Inferior parietal cortex (tissue), 1 donor: ENCODE data around the gene XXYLT1.
"Not testable (repeated sequence)": the region's sequence is repeated elsewhere in the genome, so short reads cannot be mapped to it uniquely, and the experiment has no call there.

Experiments used
- DNase-seq: peaks from one replicate; pipeline ENCODE4 v3.0.0-alpha.2; 2016; ENCODE audit errors: extremely low spot score

XXYLT1 gene

DNA sequence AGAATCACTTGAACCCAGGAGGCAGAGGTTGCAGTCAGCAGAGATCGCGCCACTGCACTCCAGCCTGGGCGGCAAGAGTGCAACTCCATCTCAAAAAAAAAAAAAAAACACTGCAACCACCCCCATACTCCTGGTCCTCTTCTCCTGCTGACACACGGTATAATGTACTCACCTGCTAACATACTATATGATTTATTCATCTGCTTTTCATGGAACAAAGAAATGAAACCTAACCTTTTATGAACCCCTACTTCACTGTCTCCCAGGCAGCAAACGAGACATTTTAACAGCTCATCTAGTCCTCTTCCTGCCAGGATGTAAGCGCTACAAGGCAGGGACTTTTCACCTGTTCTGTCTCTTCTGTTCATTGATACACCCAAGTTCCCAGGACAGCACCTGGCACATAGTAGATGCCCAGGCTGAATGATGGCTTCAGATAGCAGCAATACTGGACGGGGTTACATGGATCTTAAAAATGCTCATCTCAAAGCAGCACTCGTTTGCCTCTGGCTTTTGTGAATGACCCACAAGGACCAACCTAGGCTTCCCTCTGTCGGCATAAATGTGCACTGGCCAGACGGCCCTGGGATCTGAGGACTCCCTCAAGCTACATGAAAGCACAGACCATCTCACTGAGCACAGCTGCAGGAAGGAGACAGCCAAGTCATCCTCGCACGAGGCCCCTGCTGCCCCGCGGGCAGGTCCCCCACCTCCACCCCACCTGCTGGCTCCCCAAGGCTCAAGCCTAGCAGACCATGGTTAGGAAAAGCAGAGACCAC lies 20.3 kb downstream of the XXYLT1 start:
- DNase-seq, result no peak

DNA sequence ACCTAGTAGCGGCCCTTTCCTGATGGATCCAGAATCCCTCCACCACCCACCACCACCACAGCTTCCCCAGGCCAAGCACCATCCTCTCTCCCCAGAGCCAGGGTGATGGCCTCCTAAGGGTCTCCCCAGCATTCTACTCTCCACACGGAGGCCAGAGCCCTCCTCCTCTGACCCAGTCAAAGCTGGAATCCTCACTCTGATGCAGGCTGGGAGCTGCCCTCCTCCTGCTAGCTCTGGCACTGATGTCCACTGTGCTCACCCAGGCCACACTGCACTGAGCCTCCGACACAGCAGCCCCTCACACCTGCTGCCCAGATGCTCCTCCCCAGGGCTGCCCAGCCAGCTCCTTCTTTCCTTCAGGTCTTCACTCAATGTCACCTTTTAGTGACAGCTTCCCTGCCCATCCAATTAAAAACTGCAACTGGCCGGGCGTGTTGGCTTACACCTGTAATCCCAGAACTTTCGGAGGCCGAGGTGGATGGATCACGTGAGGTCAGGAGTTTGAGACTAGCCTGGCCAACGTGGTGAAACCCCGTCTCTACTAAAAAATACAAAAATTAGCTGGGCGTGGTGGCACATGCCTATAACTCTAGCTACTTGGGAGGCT lies 21.0 kb downstream of the XXYLT1 start:
- no peak for DNase-seq

DNA sequence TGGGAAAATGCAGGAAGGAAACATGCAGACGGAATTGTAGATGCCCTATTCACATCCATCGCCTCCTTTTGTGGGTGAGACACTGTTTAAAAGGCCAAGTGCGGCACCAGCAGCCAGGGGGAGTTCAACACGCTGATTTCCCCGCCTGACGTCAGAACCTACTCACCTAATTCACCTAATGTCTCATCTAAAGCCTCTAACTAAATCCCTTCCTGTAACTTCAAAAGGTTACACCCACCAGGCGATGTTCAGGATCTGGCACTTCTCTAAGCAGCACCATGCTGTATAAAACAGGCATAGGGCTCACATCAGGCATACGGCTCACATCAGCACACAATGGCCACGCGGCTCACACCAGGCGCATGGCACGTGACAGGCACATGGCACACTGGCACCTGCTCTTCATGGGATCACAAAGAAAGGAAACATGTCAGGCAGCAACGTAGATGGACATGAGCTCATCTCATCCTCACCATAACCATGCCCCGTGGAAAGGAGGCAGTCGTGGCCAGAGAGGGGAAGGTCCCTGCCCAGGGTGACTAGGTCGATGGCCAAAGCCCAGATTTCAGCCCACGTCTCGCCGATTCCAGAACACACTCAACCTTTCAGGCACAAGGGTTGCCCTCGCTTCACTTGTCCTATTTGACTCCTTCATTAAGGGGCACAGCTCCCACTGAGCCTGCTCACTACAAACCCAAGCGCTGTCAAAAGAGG lies 21.7 kb downstream of the XXYLT1 start:
- no peak for DNase-seq

DNA sequence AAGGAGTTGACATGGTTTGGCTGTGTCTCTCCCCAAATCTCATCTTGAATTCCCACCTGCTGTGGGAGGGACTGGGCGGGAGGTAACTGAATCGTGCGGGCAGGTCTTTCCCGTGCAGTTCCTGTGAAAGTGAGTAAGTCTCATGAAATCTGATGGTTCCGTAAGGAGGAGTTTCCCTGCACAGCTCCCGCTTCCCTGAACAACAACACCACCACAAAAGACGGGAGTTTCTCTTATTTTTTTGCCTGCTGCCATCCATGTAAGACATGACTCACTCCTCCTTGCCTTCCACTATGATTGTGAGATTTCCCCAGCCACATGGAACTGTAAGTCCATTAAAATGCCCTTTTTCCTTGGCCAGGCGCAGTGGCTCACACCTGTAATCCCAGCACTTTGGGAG lies 22.7 kb downstream of the XXYLT1 start:
- no peak for DNase-seq

DNA sequence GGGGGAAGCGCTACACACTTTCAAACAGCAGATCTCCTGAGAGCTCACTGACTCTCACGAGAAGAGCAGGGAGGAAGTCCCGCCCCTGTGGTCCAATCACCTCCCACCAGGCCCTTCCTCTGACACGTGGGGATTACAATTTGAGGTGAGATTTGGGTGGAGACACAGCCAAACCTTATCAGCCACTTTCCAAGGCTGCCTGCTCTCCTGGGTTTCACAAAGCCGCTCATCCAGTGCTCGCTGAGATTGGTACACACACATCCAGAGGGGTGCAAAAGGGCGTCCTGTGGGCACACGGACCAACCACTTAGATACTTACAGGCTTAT lies 23.1 kb downstream of the XXYLT1 start:
- no peak for DNase-seq

DNA sequence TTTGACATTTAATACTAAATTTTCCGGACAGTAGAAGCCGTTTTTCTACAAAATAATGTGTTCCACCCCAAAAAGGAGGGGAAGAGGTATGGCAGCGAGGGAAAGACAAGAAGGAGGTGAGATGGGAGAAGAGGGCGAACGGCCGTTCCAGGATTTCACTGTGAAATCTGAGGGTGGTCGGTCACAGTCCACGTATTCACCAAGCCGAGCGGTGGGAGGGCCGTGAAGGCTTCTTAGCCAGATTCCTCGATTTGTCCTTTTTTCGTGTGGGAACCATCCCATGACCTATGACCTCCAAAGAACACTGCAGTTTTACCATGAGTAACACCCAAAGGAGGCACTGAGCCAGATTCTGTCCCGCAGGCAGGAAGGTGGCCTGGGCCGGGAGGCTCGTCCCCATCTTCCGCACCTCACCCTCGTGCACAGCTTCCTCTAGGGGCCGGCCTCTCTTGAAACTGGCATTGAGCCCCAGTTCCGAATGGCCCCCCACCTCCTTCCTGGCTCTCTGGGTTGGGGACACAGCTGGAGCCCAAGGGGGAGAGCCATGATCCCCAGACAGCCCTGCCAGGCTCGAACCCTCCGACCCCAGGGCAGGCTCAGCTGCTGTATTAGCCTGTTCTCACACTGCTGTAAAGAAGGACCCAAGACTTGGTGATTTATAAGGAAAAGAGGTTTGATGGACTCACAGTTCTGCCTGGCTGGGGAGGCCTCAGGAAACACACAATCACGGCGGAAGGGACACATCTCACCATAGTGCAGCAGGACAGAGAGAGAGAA lies 23.7 kb downstream of the XXYLT1 start:
- DNase-seq, result no peak

DNA sequence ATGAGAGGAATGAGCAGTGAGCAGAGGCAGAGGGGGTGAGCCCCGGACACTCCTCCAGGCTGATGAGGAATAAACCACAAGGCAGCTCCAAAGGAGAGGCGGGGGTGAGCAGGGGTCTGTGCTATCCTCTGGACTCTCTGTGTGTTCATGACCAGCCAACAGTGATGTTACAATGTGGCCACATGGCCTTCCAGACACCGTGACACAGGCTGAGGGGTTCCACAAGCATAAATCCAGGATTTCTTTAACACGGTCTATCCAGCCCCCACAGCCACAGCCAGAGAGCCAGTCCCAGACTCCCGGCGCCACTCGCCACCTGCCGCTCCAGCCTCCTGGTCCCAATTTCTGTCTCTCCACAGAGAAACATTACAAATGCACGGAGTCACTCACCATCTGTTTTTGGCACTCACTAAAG lies 24.4 kb downstream of the XXYLT1 start:
- DNase-seq, result no peak

DNA sequence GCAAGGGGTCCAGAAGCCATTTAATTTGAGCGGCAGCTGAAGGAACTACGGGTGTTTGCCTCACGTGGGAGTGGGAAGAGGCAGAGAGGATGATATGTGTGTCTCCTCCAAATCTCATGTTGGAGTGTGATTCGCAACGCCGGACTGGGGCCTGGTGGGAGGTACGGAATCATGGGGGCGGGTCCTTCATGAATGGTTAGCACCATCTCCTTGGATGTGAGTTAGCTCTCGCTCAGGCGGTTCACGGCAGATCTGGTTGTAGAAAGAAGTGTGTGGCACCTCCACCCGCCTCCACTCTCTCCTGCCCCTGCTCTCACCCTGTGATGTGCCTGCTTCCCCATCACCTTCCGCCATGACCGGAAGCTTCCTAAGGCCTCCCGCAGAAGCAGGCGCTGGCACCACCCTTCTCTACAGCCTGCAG lies 25.4 kb downstream of the XXYLT1 start:
- no peak for DNase-seq

DNA sequence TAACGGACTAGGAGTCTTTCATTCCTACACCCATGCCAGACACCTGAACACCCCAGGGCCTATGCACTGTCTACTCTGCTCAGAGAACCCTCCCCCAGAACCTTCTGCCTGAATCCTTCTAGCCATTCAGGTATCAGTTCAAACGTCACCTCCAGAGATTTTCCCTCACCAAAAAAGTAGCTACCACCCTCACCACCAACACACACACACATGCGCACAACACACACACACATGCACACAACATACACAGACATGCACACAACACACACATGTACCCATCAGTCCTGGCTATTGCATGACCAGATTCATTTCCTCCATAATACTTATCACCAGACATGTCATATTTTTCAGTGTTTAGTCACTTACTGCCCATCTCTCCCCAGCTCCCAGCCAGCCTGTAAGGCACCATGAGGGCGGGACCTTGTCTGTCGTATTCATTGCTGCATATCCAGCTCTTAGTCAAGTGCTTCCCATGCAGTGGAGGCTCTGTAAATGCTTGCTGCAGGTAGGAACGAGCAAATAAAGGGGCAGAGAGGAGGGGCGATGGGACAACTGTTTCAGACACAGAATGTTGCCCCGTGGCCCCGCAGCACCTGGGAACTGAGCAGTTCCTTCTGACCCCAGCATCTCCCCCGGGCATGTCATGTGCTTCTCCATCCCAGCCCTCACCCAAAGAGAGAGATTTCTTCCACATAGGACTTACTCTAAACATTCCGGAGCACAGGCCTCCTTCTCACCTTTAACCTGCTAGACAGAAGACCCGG lies 29.2 kb downstream of the XXYLT1 start:
- DNase-seq, result no peak

DNA sequence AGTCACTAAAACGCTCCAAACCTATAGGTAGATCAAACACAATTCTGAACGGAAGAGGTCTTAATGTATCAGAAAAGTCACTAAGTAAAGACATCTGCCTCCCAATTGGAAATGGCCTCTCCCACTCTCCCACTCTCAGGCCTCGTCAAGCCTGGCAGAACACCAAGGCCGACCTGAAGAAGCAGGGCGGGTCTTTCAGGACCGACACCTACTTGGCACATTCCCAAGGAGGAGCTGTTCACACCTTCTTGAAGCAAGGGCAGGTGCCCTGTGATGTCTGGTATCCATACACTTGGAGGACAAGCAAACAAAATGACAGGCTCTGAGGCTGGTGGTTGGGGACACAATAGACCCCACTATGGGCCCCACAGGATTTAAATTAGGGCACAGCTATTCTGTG lies 30.0 kb downstream of the XXYLT1 start:
- no peak for DNase-seq

DNA sequence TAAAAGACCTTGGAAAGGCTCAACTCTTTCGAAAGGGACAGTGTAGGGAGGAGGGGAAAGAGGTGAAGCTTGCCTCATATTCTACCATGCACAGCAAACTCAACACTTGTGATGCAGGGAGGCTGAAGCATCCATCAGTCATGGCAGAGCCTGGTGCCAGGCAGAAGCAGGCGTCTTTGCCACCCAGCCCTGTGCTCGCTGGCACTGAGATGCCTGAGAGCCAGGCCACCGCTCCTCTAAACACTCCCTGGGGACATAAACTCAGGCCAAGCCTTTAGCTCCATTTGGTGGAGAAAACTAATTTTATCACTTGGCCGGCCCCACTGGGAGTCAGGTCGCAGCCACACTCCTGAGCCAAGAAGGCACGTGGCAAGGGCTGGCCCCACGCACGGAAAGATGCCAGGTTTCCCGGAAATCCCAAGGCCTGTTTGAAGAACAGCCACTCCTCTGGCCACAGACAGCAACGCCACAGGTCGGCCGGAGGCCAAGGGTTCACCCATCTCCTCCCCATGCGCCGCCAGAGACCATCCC lies 30.7 kb downstream of the XXYLT1 start:
- no peak for DNase-seq

DNA sequence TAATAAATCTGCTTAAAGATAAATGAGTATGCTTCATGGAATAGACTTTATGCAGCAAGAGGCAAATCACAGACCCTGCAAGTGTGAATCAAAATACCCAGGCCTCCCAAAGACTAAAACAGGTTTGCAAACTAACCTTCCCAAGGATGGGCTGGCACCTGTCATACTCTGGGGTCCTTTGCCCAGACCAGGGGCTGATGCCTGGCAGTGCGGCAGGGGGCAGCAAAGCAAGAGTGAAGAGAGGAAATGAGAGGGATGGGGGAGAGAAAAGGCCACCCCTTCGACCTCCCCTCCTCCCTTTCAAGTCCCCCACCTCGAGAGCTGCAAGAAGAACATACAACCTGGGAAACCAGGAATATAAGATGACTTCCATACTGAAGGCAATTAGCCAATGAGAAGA lies 31.8 kb downstream of the XXYLT1 start:
- DNase-seq, result no peak

DNA sequence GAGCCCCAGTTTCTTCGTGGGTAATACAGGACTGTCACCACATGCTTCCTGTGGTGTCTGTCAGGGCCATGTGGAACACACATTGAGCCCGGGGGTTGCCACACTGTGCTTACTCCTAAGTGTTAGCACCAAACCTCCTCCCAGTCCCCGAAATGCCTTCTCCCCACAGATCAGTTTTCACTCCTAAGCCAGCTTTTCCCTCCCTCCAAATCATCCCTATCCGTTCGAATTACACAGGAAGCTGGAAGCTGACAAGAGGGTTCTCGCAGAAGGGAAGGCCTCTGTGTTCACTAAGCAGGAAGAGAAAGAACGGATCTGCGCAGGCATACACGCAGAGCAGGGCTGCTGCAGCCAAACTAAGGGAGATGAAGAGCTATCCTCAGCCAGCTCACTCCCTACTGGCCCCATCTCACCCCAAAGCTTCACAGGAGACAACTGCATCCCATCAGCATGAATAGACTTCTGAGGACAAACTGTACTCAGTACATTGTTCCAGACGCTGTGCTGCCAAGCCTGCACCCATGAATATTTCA lies 32.3 kb downstream of the XXYLT1 start:
- no peak for DNase-seq

DNA sequence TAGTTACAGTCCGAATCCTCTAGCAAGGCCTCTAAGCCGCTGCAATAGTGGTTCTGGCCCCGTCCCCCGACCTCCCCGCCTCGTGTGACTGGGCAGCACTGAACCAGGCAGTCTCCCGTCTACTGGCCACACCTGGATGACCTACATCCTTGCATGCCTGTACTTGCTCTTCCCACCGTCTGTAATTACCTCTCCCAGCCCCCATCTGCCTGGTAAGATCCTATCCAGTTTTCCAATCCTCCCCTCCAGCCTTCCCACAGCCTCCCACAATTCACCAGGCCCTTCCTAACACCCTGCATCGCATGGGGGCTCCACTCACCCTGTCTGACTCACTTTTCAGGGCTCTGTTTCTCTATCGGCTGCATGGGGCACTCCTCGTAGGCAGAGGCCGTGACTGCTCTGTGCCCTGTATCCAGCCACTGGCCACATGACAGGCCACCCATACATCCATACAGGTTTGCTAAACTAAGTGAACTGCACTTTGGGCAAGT lies 32.8 kb downstream of the XXYLT1 start:
- DNase-seq, result no peak

DNA sequence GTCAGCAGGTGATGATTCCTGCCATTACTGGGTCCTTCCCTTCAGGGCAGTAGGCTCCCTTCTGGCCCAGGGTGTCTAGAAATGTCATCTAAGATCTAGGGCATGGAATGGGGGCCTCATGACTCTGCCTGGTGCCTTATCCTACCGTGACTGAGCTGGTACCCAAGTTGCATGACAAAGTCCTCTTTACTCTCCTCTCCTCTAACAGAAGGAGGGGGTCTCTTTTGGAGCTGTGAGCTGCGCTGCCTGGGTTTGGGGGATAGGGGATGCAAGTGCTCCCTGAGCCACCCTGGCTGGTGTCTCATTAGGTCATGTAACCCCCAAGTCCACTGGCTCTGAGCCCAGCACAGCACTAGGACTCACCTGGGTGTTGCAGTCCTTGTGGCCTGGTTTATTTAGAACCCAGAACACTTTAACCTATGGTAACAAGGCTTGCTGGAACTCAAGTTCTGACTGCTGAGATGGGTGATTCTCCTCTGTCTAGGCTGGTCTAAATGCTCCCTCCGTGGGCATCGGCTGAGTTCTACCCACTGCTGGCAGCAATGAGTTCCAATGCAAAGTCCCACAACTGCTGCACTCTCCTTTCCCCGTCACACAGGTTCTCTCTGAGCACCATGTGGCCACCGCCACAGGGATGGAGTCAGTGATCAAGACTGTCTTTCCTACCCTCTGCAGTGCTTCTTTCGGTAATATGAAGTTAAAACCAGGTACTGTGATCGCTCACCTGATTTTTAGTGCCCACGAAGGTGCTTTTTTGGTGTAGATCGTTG lies 34.0 kb downstream of the XXYLT1 start:
- no peak for DNase-seq

DNA sequence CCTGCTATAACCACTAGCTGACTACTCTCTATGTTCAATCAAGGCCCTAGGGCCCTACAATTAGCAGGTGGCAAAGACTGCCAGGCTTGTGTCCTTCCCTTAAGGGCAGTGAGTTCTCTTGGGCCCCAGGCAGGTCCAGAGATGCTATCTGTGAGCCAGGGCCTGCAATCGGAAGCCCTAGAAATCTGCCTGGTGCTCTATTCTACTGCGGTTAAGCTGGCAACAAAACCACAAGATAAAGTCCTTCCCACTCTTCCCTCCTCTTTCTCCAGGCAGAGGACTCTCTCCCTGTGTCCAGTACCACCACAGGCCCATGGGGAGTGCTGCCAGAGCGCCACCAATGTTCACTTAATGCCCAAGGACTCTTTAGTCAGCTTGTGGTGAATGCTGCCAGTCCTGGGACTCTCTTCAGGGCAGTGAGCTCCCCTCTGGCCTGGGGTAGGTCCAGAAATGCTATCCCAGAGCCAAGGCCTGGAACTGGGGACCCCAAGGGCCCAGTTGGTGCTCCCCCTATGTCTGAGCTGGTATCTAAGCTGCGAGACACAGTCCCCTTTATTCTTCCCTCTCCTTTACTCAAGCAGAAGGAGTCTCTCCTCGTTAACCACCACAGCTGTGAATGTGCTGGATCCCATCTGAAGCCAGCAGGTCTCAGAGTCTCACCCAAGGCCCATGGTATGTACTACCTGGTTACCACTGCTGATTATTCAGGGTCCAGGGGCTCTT lies 34.7 kb downstream of the XXYLT1 start:
- DNase-seq, result no peak

DNA sequence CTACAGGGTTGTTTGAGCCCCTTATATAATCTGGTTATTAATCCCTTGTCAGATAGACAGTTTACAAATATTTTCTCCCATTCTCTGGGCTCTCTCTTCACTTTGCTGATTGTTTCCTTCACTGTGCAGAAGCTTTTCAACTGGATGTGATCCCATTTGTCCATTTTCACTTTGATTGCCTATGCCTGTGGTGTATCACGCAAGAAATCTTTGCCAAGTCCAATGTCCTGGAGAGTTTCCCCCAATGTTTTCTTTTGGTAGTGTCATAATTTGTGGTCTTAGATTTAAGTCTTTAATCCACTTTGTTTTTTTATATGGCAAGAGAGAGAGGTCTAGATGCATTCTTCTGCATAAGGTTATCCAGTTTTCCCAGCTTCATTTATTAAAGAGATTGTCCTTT lies 40.7 kb downstream of the XXYLT1 start:
- no peak for DNase-seq

DNA sequence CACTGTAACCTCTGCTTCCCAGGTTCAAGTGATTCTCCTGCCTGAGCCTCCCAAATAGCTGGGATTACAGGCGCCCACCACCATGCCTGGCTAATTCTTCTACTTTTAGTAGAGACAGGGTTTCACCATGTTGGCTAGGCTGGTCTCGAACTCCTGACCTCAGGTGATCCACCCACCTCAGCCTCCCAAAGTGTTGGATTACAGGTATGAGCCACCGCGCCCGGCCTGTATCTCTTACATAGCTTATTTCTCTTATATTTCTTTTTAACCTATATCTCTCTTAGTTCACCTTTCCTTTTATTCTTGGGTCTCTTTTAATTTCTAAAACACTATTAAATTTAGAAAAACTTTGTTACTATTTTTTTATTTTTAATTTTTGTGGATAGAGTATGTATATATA lies 42.1 kb downstream of the XXYLT1 start:
- DNase-seq, result not testable (repeated sequence)

DNA sequence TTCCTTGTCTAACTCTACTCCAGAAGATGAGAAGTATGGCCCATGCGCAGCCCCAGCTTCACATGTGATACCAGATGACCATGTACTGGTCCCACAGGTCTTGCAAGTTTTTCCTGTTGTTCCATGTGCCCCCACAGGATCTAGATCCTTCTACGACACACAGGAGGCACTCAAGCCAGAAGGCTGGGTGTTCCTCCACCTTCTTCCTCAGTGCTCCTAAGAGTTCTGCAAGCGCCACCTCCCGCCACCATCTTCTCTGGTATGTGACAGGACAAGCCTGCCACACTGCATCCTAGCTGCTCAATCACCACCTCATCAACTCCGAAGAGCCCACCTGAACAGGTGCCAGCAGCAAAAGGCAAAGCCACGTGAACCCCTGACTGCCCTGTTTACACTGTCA lies 43.1 kb downstream of the XXYLT1 start:
- DNase-seq, result no peak
